ENCODE measurements around the gene TRAF2. TPM values are rescaled to one million over a fixed set of nuclear protein-coding genes. Genes with fewer than 3 reads are reported as not detected.

Gene TRAF2
- total and polyA plus RNA-seq, 2 of the 13 experiments (the other 11 are each of a cell fraction or from before 2014, with no cell fraction given) = 12.4 to 13.6 TPM

GRCh38 chr9:136944519-136945332 lies 58.4 kb downstream of the TRAF2 start, which contains the start of the genes C8G and FBXW5 (continued):
- TF ChIP-seq HIC2 (CRISPR knock-in tag; IDR thresholded peaks at IDR 0.05; ENCODE audit: low read depth) = peak; percentile 63; the same call in 1 of the 2 replicates
- no peak for TF ChIP-seq ZNF326 (CRISPR knock-in tag; IDR thresholded peaks at IDR 0.05; ENCODE audit: borderline replicate concordance)
- no peak; the same call in 1 of the 2 replicates for TF ChIP-seq ZMAT3 (CRISPR knock-in tag; conservative IDR thresholded peaks at IDR 0.05)
- TF ChIP-seq NR0B2 (CRISPR knock-in tag; IDR thresholded peaks at IDR 0.05) = peak; percentile 47
- no peak for TF ChIP-seq AFF4 (CRISPR knock-in tag; IDR thresholded peaks at IDR 0.05)
- no peak for TF ChIP-seq ELF3 (CRISPR knock-in tag; IDR thresholded peaks at IDR 0.05)
- no peak for TF ChIP-seq SP2 (CRISPR knock-in tag; IDR thresholded peaks at IDR 0.05)
- TF ChIP-seq CENPBD1 (CRISPR knock-in tag; IDR thresholded peaks at IDR 0.05; ENCODE audit: borderline replicate concordance, low read depth) = no peak; the same call in 1 of the 2 replicates
- TF ChIP-seq BORCS8-MEF2B (CRISPR knock-in tag; IDR thresholded peaks at IDR 0.05) = no peak
- no peak for TF ChIP-seq SMYD3 (CRISPR knock-in tag; IDR thresholded peaks at IDR 0.05)
- no peak for TF ChIP-seq NFE2L1 (CRISPR knock-in tag; IDR thresholded peaks at IDR 0.05; ENCODE audit: borderline replicate concordance)
- TF ChIP-seq ZNF687 (CRISPR knock-in tag; IDR thresholded peaks at IDR 0.05) = peak; percentile 72
- no peak for TF ChIP-seq ARID2 (CRISPR knock-in tag; IDR thresholded peaks at IDR 0.05; ENCODE audit: borderline replicate concordance)
- no peak for TF ChIP-seq PCBP2 (optimal IDR thresholded peaks at IDR 0.05; ENCODE audit: low read depth, low read length, poor library complexity, severe bottlenecking)
- TF ChIP-seq ZNF501 (CRISPR knock-in tag; IDR thresholded peaks at IDR 0.05) = peak; percentile 84
- no peak for TF ChIP-seq ZC3H4 (CRISPR knock-in tag; IDR thresholded peaks at IDR 0.05; ENCODE audit: borderline replicate concordance)
- TF ChIP-seq KLF9 (CRISPR knock-in tag; IDR thresholded peaks at IDR 0.05; ENCODE audit: low read depth) = 0 out of 2 replicates have a peak, but pooled peaks have one; percentile 33
- no peak; the same call in none of the 2 replicates for TF ChIP-seq HIVEP1 (CRISPR knock-in tag; IDR thresholded peaks at IDR 0.05)
